PC-3 (cell line): ENCODE results near the gene GPX5. TPM values are rescaled to one million over a fixed set of nuclear protein-coding genes. Genes with fewer than 3 reads are reported as not detected.
"Not testable (repeated sequence)": the region's sequence is repeated elsewhere in the genome, so short reads cannot be mapped to it uniquely, and the experiment has no call there.

Experiments used
- ATAC-seq: fragments of 200-7000 bp; cut with Tn5 transposase; 2 replicates; pipeline ENCODE4 v1.9.1; 2020; ENCODE audit warnings: mild to moderate bottlenecking, moderate library complexity
- BruUV-seq: library from RNA; stranded (reverse); fragments of 400-500 nt; replicated peaks from 2 replicates; lab custom pipeline; 2021; lab: Mats Ljungman, UMichigan
- CTCF ChIA-PET: fragments of 300-600 bp; sonication (Branson Sonifier 250); formaldehyde crosslinking; loops from one replicate; lab custom pipeline; 2022; ENCODE audit warnings: antibody characterized with exemption; lab: Charles Lee
- POLR2A ChIA-PET: fragments of 300-600 bp; sonication (Branson Sonifier 250); formaldehyde crosslinking; loops from one replicate; lab custom pipeline; 2022; ENCODE audit warnings: antibody characterized with exemption; ENCODE audit not compliant: unreplicated experiment; lab: Charles Lee
- DNase-seq: peaks from one replicate; pipeline ENCODE4 v3.0.0-alpha.2; 2015
- H2AFZ ChIP-seq: fragments of 300-600 bp; sonication (generic); 2 replicates; pipeline ENCODE4 v1.6.0; 2016; ENCODE audit warnings: antibody characterized with exemption, low read length
- H3F3A ChIP-seq: fragments of 300-600 bp; sonication (generic); one replicate; pipeline ENCODE4 v1.6.0; 2017; ENCODE audit warnings: antibody characterized with exemption, low read length, control low read depth, mild to moderate bottlenecking; ENCODE audit not compliant: unreplicated experiment
- H3K27ac ChIP-seq: fragments of 300-600 bp; sonication (generic); 2 replicates; pipeline ENCODE4 v1.5.1; 2016; ENCODE audit warnings: mild to moderate bottlenecking, low read length
- H3K27me3 ChIP-seq: fragments of 300-600 bp; sonication (generic); 2 replicates; pipeline ENCODE4 v1.6.1; 2016; ENCODE audit warnings: low read length, mixed read lengths
- H3K36me3 ChIP-seq: fragments of 300-600 bp; sonication (generic); 2 replicates; pipeline ENCODE4 v1.6.1; 2016; ENCODE audit warnings: low read depth, mixed run types, low read length, mixed read lengths
- H3K4me1 ChIP-seq: fragments of 300-600 bp; sonication (generic); 2 replicates; pipeline ENCODE4 v1.5.1; 2016; ENCODE audit warnings: low read length; ENCODE audit not compliant: insufficient read depth
- H3K4me2 ChIP-seq: fragments of 300-600 bp; sonication (generic); 2 replicates; pipeline ENCODE4 v1.6.0; 2016; ENCODE audit warnings: low read length
- H3K4me3 ChIP-seq: fragments of 300-600 bp; sonication (generic); 2 replicates; pipeline ENCODE4 v1.5.1; 2016; ENCODE audit warnings: mild to moderate bottlenecking, low read length, mixed read lengths
- H3K79me2 ChIP-seq: fragments of 300-600 bp; sonication (generic); 2 replicates; pipeline ENCODE4 v1.6.1; 2017; ENCODE audit warnings: low read length, mixed read lengths
- H3K9ac ChIP-seq: fragments of 300-600 bp; sonication (generic); 2 replicates; pipeline ENCODE4 v1.6.0; 2016; ENCODE audit warnings: mild to moderate bottlenecking, low read length
- H3K9me2 ChIP-seq: fragments of 300-600 bp; sonication (generic); replicated peaks from 2 replicates; pipeline ENCODE4 v1.6.1; 2016; ENCODE audit warnings: mixed run types, low read length, mixed read lengths
- H3K9me3 ChIP-seq: fragments of 300-600 bp; sonication (generic); 2 replicates; pipeline ENCODE4 v1.6.1; 2016; ENCODE audit warnings: low read length, mixed read lengths
- H4K20me1 ChIP-seq: fragments of 300-600 bp; sonication (generic); 2 replicates; pipeline ENCODE4 v1.6.1; 2016; ENCODE audit warnings: low read length, mixed read lengths
- CTCF ChIP-seq: fragments of 300-600 bp; sonication (generic); conservative IDR thresholded peaks from 2 replicates; pipeline ENCODE4 v1.5.1; 2017; ENCODE audit warnings: antibody characterized with exemption, low read depth, mild to moderate bottlenecking, low read length
- EZH2 ChIP-seq: fragments of 300-600 bp; sonication (generic); IDR thresholded peaks from one replicate; pipeline ENCODE4 v1.6.1; 2017; ENCODE audit warnings: antibody characterized with exemption, mild to moderate bottlenecking, low read length; ENCODE audit not compliant: unreplicated experiment
- EZH2phosphoT487 ChIP-seq: fragments of 300-600 bp; sonication (generic); IDR thresholded peaks from 2 replicates; pipeline ENCODE4 v1.6.1; 2018; ENCODE audit warnings: mild to moderate bottlenecking, antibody characterized with exemption, low read length, borderline replicate concordance
- intact Hi-C: fragments of 100-400 bp; cut with micrococcal nuclease; formaldehyde crosslinking; loops from 2 replicates; pipeline ENCODE4 v1.9.0; 2023
- total RNA-seq: library from RNA; depleted of rRNA; stranded (reverse); fragments of >200 nt; gene quantifications from 2 replicates; pipeline ENCODE4 v1.2.3, GENCODE V29; 2014

Gene GPX5
- total RNA-seq, 1 experiment from 2014 or later, result not detected

- Histone ChIP-seq H3K27me3 (peaks cover 47% of the 10 kb centered on the region), H3K4me3 (no peak overlapping the region), H3K79me2 (no peaks in the 10 kb centered on the region), H3F3A (no peaks in the 10 kb centered on the region), H3K4me1 (no peaks in the 10 kb centered on the region), H3K9me2 (no peaks in the 10 kb centered on the region), H3K27ac (no peak overlapping the region), H3K9me3 (no peaks in the 10 kb centered on the region), H3K4me2 (no peak overlapping the region), H4K20me1 (no peaks in the 10 kb centered on the region), H3K9ac (no peak overlapping the region), H2AFZ (no peak overlapping the region), H3K36me3 (no peaks in the 10 kb centered on the region)
- no TSS peak for BruUV-seq
- ChIA-PET CTCF (no interaction called here), POLR2A (no interaction called here)
- ATAC-seq (no peak), DNase-seq (no peak)
- intact Hi-C loops, result no loop called here
- TF ChIP-seq EZH2 (no peak), CTCF (no peak), EZH2phosphoT487 (no peak)
These were observed 18.7 kb upstream of the GPX5 start for GRCh38 chr6:28506807-28507475.

GRCh38 chr6:28511628-28512300 lies 13.9 kb upstream of the GPX5 start:
- intact Hi-C loops, result no loop called here
- no peaks in the 10 kb centered on the region for H3K79me2 ChIP-seq
- CTCF ChIA-PET, result no interaction called here
- H2AFZ ChIP-seq, result no peak overlapping the region
- no peaks in the 10 kb centered on the region for H3F3A ChIP-seq
- no TSS peak for BruUV-seq
- ATAC-seq, result no peak
- no peak overlapping the region for H3K4me2 ChIP-seq
- H3K27me3 ChIP-seq, result peaks cover 57% of the 10 kb centered on the region
- no peak overlapping the region for H3K27ac ChIP-seq
- no peaks in the 10 kb centered on the region for H3K9me3 ChIP-seq
- no peaks in the 10 kb centered on the region for H3K36me3 ChIP-seq
- no peaks in the 10 kb centered on the region for H3K4me1 ChIP-seq
- no peaks in the 10 kb centered on the region for H4K20me1 ChIP-seq
- H3K4me3 ChIP-seq, result no peak overlapping the region
- DNase-seq, result no peak
- H3K9me2 ChIP-seq, result no peaks in the 10 kb centered on the region
- POLR2A ChIA-PET, result no interaction called here
- no peak overlapping the region for H3K9ac ChIP-seq
- TF ChIP-seq CTCF (no peak), EZH2 (no peak), EZH2phosphoT487 (no peak)

GRCh38 chr6:28512387-28512786 lies 13.3 kb upstream of the GPX5 start:
- POLR2A ChIA-PET, H2AFZ ChIP-seq, H3K36me3 ChIP-seq, H4K20me1 ChIP-seq, BruUV-seq, CTCF ChIA-PET, H3F3A ChIP-seq, H3K4me3 ChIP-seq, H3K79me2 ChIP-seq, ATAC-seq, H3K9me2 ChIP-seq, H3K27ac ChIP-seq, DNase-seq, intact Hi-C loops, H3K4me1 ChIP-seq, H3K9ac ChIP-seq, H3K4me2 ChIP-seq, H3K9me3 ChIP-seq: not testable (repeated sequence)
- H3K27me3 ChIP-seq, result peaks cover 59% of the 10 kb centered on the region
